Left ventricle myocardium inferior (tissue), 1 donor: Measurements from ENCODE around the gene LDLRAD3. TPM values are rescaled to one million over a fixed set of nuclear protein-coding genes. Genes with fewer than 3 reads are reported as not detected.

Source experiments
- DNase-seq: peaks from one replicate; pipeline ENCODE4 v3.0.0-alpha.2; 2020
- H3K27ac ChIP-seq: fragments of 200-600 bp; replicated peaks from 2 replicates; pipeline ENCODE4 v1.8.0; 2021
- H3K27me3 ChIP-seq: fragments of 200-600 bp; 2 replicates; pipeline ENCODE4 v1.8.0; 2021; ENCODE audit warnings: low read depth
- H3K36me3 ChIP-seq: fragments of 200-600 bp; 2 replicates; pipeline ENCODE4 v1.8.0; 2021
- H3K4me1 ChIP-seq: fragments of 200-600 bp; 2 replicates; pipeline ENCODE4 v1.8.0; 2021
- H3K4me3 ChIP-seq: fragments of 200-600 bp; 2 replicates; pipeline ENCODE4 v1.8.0; 2021; ENCODE audit warnings: mild to moderate bottlenecking, moderate library complexity
- H3K9me3 ChIP-seq: fragments of 200-600 bp; replicated peaks from 2 replicates; pipeline ENCODE4 v1.8.0; 2021
- CTCF ChIP-seq: fragments of 200-600 bp; IDR thresholded peaks from 2 replicates; pipeline ENCODE4 v1.8.0; 2021; ENCODE audit warnings: antibody characterized with exemption, mild to moderate bottlenecking, borderline replicate concordance
- intact Hi-C: fragments of 100-400 bp; cut with micrococcal nuclease; formaldehyde crosslinking; loops from one replicate; pipeline ENCODE4 v1.11.0; 2022
- total RNA-seq: library from RNA; stranded (reverse); fragmentation: NEBNext Ultra II Directional; extraction: Animal tissue kit (Norgen Biotek cat#: 25700); gene quantifications from one replicate; pipeline ENCODE4 v1.2.1, GENCODE V29; 2021
- donor health status: DM: no; HTN: yes; CAD: no; lungs with severe emphysema.

Gene LDLRAD3
- total RNA-seq, 1 donor from 2014 or later = 1.0 TPM

- no peak for DNase-seq
- Histone ChIP-seq H3K4me3 (no peak overlapping the region), H3K27me3 (peaks cover 14% of the 10 kb centered on the region), H3K4me1 (no peaks in the 10 kb centered on the region), H3K9me3 (no peaks in the 10 kb centered on the region), H3K27ac (no peak overlapping the region), H3K36me3 (no peaks in the 10 kb centered on the region)
- no peak for TF ChIP-seq CTCF
- intact Hi-C loops = no loop called here
Observed at GRCh38 chr11:36240173-36240572, 296.3 kb downstream of the LDLRAD3 start.

- Histone ChIP-seq H3K4me1 (no peaks in the 10 kb centered on the region), H3K36me3 (no peaks in the 10 kb centered on the region), H3K27me3 (peaks cover 17% of the 10 kb centered on the region), H3K4me3 (no peak overlapping the region), H3K27ac (no peak overlapping the region), H3K9me3 (no peaks in the 10 kb centered on the region)
- intact Hi-C loops = no loop called here
- no peak for DNase-seq
- no peak for TF ChIP-seq CTCF
Observed at GRCh38 chr11:36240801-36241200, 296.9 kb downstream of the LDLRAD3 start.

GRCh38 chr11:36241497-36241896, 297.6 kb downstream of the LDLRAD3 start:
- H3K9me3 ChIP-seq = no peaks in the 10 kb centered on the region
- no peak for DNase-seq
- H3K36me3 ChIP-seq = no peaks in the 10 kb centered on the region
- no peak for TF ChIP-seq CTCF
- peaks cover 18% of the 10 kb centered on the region for H3K27me3 ChIP-seq
- H3K4me1 ChIP-seq = no peaks in the 10 kb centered on the region
- intact Hi-C loops = no loop called here
- H3K4me3 ChIP-seq = no peak overlapping the region
- no peak overlapping the region for H3K27ac ChIP-seq

GRCh38 chr11:36243641-36244040, 299.8 kb downstream of the LDLRAD3 start:
- DNase-seq = no peak
- no peak for TF ChIP-seq CTCF
- intact Hi-C loops = no loop called here

GRCh38 chr11:36247493-36247892, 303.6 kb downstream of the LDLRAD3 start:
- intact Hi-C loops = no loop called here
- Histone ChIP-seq H3K36me3 (no peaks in the 10 kb centered on the region), H3K27me3 (peaks cover 27% of the 10 kb centered on the region), H3K9me3 (peaks cover 6% of the 10 kb centered on the region), H3K4me3 (no peak overlapping the region), H3K27ac (no peak overlapping the region), H3K4me1 (no peaks in the 10 kb centered on the region)
- no peak for TF ChIP-seq CTCF
- DNase-seq = no peak

More at GRCh38 chr11:36243641-36244040, 299.8 kb downstream of the LDLRAD3 start:
- Histone ChIP-seq H3K9me3 (no peaks in the 10 kb centered on the region), H3K36me3 (no peaks in the 10 kb centered on the region), H3K27me3 (peaks cover 39% of the 10 kb centered on the region), H3K27ac (no peak overlapping the region), H3K4me3 (no peak overlapping the region), H3K4me1 (no peaks in the 10 kb centered on the region)

GRCh38 chr11:36248436-36248835, 304.6 kb downstream of the LDLRAD3 start:
- peaks cover 6% of the 10 kb centered on the region for H3K9me3 ChIP-seq
- no peak for TF ChIP-seq CTCF
- intact Hi-C loops = no loop called here
- H3K36me3 ChIP-seq = no peaks in the 10 kb centered on the region
- H3K27me3 ChIP-seq = peaks cover 27% of the 10 kb centered on the region
- H3K27ac ChIP-seq = no peak overlapping the region
- H3K4me3 ChIP-seq = no peak overlapping the region
- DNase-seq = no peak
- H3K4me1 ChIP-seq = no peaks in the 10 kb centered on the region
